HUES48 (cell line): Measurements from ENCODE around the gene TNIP1.

ENCODE experiments used
- H3K27ac ChIP-seq: one replicate; pipeline ENCODE4 v1.7.0; 2013; ENCODE audit warnings: low read depth, low read length, inconsistent platforms
- H3K27me3 ChIP-seq: 2 replicates; pipeline ENCODE4 v1.6.1; 2013; ENCODE audit warnings: mild to moderate bottlenecking, low read length; ENCODE audit not compliant: control insufficient read depth, insufficient read depth
- H3K36me3 ChIP-seq: 2 replicates; pipeline ENCODE4 v1.6.1; 2013; ENCODE audit warnings: low read length; ENCODE audit not compliant: control insufficient read depth, insufficient read depth
- H3K4me1 ChIP-seq: 2 replicates; pipeline ENCODE4 v1.6.1; 2013; ENCODE audit warnings: mild to moderate bottlenecking, low read length; ENCODE audit not compliant: control insufficient read depth, insufficient read depth
- H3K4me3 ChIP-seq: 2 replicates; pipeline ENCODE4 v1.5.1; 2013; ENCODE audit warnings: mild to moderate bottlenecking, low read depth, low read length
- H3K9ac ChIP-seq: 2 replicates; pipeline ENCODE4 v1.6.1; 2013; ENCODE audit warnings: mild to moderate bottlenecking, low read depth, low read length, moderate library complexity
- H3K9me3 ChIP-seq: 2 replicates; pipeline ENCODE4 v1.6.1; 2013; ENCODE audit warnings: low read length; ENCODE audit not compliant: control insufficient read depth, insufficient read depth

The TNIP1 gene

GRCh38 chr5:151094030-151094851 lies 13.4 kb upstream of the TNIP1 start:
- H3K4me1 ChIP-seq = peaks cover 22% of the 10 kb centered on the region; the same call in 1 of the 2 replicates
- H3K9ac ChIP-seq = no peak overlapping the region
- H3K4me3 ChIP-seq = no peak overlapping the region
- H3K27ac ChIP-seq = peak overlapping the region; percentile 25
- H3K9me3 ChIP-seq = no peaks in the 10 kb centered on the region
- no peaks in the 10 kb centered on the region for H3K36me3 ChIP-seq
- no peaks in the 10 kb centered on the region for H3K27me3 ChIP-seq

DNA sequence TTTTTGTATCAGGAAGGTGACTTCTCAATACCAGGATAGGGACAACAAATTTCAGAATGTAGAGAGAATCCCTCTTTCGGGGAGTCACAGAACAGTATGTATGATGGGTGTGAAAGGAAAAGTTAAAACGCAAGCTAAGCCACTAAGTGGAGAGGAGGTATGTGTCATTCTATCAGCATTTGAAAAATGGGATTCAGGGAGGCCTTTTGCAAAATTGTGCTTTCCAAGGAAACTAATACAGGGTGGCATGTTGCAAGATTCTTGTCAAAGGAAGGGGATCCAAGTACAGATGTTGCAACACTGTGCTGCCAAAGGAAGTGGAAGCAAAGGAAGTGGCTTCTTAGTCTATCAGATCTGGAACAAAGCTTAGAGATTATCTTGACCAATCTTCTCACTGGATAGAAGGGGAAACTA lies 12.6 kb upstream of the TNIP1 start:
- Histone ChIP-seq H3K27ac (peak overlapping the region; percentile 25), H3K9me3 (no peaks in the 10 kb centered on the region), H3K9ac (no peak overlapping the region), H3K4me3 (no peak overlapping the region), H3K36me3 (no peaks in the 10 kb centered on the region), H3K4me1 (peaks cover 22% of the 10 kb centered on the region; the same call in 1 of the 2 replicates), H3K27me3 (no peaks in the 10 kb centered on the region)

DNA sequence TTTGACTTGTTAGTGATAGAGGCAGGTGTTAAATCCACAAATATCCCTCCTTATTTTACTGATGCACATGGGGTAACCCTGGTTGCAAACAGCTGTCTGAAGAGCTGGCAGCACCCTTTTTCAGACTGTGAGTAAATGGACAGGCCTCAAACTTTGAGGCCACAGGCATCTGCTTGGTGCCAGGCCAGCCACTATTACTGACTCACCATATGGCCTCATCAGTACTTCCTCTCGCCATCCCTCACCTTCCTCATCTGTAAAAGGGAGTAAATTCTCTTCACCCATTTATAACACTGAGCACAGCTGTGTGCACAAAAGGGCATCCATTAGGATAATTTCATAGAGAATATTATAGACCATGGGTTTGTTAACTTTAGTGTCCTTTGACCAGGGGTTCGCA lies 11.9 kb upstream of the TNIP1 start:
- Histone ChIP-seq H3K4me3 (no peak overlapping the region), H3K9me3 (no peaks in the 10 kb centered on the region), H3K27me3 (no peaks in the 10 kb centered on the region), H3K27ac (no peak overlapping the region), H3K36me3 (no peaks in the 10 kb centered on the region), H3K4me1 (peaks cover 22% of the 10 kb centered on the region; the same call in 1 of the 2 replicates), H3K9ac (no peak overlapping the region)

DNA sequence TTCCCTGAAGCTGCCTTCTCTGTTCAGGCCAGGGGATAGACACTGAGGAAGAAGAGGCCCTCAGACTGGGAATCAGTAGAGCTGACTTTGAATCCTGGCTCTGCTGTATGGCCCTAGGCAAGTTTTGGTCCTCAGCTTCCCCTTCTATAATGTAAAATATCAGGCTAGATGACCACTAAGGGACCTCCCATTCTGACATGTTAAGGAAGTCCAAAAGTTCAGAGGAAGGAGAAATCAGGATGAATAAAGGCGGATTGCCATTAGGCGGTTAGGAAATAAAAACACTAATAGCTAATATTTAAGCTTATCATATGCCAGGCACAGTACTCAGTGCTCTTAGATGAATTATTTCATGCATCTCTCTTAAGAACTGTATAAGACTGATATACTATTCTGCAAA lies 8.9 kb upstream of the TNIP1 start:
- Histone ChIP-seq H3K27ac (no peak overlapping the region), H3K36me3 (no peaks in the 10 kb centered on the region), H3K4me3 (no peak overlapping the region), H3K9me3 (no peaks in the 10 kb centered on the region), H3K27me3 (no peaks in the 10 kb centered on the region), H3K4me1 (peaks cover 14% of the 10 kb centered on the region; the same call in 1 of the 2 replicates), H3K9ac (no peak overlapping the region)

GRCh38 chr5:151088986-151089385 lies 8.2 kb upstream of the TNIP1 start:
- Histone ChIP-seq H3K9ac (no peak overlapping the region), H3K27ac (no peak overlapping the region), H3K4me3 (no peak overlapping the region), H3K27me3 (no peaks in the 10 kb centered on the region), H3K9me3 (no peaks in the 10 kb centered on the region), H3K36me3 (no peaks in the 10 kb centered on the region), H3K4me1 (peaks cover 10% of the 10 kb centered on the region; the same call in 1 of the 2 replicates)

GRCh38 chr5:151087486-151087885 lies 6.7 kb upstream of the TNIP1 start:
- H3K4me3 ChIP-seq = no peak overlapping the region
- H3K4me1 ChIP-seq = peaks cover 1% of the 10 kb centered on the region; the same call in 1 of the 2 replicates
- H3K36me3 ChIP-seq = no peaks in the 10 kb centered on the region
- H3K9ac ChIP-seq = no peak overlapping the region
- no peak overlapping the region for H3K27ac ChIP-seq
- no peaks in the 10 kb centered on the region for H3K27me3 ChIP-seq
- H3K9me3 ChIP-seq = no peaks in the 10 kb centered on the region

DNA sequence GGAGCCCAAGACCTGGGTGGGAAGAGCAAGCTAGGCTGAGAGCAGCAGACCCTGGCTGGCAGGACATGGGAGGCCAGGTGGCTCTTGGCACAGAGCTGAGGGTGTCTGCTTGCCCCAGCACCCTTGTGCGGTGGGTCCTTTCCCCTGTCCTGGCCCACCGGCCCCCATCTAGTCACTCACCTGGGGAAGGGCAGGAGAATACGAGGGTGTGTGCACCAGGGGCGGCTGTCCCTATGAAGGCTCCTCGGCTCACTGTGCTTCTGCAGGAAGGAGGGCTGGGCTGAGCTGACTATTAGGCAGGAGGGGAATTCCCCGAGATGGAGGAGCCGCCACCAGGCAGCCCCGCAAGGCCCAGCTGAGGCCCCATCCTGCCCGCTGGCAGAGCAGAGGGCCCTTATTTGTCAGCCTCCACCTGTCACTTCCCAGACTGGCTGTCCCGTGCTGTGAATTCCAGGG lies 6.1 kb upstream of the TNIP1 start:
- no peaks in the 10 kb centered on the region for H3K27me3 ChIP-seq
- H3K27ac ChIP-seq = no peak overlapping the region
- H3K4me1 ChIP-seq = peaks cover 7% of the 10 kb centered on the region; the same call in 1 of the 2 replicates
- H3K4me3 ChIP-seq = no peak overlapping the region
- no peaks in the 10 kb centered on the region for H3K9me3 ChIP-seq
- H3K9ac ChIP-seq = no peak overlapping the region
- H3K36me3 ChIP-seq = no peaks in the 10 kb centered on the region

GRCh38 chr5:151086192-151086869 lies 5.5 kb upstream of the TNIP1 start:
- Histone ChIP-seq H3K9ac (no peak overlapping the region), H3K4me1 (peaks cover 12% of the 10 kb centered on the region; the same call in 1 of the 2 replicates), H3K4me3 (no peak overlapping the region), H3K27me3 (no peaks in the 10 kb centered on the region), H3K27ac (no peak overlapping the region), H3K36me3 (no peaks in the 10 kb centered on the region), H3K9me3 (no peaks in the 10 kb centered on the region)

DNA sequence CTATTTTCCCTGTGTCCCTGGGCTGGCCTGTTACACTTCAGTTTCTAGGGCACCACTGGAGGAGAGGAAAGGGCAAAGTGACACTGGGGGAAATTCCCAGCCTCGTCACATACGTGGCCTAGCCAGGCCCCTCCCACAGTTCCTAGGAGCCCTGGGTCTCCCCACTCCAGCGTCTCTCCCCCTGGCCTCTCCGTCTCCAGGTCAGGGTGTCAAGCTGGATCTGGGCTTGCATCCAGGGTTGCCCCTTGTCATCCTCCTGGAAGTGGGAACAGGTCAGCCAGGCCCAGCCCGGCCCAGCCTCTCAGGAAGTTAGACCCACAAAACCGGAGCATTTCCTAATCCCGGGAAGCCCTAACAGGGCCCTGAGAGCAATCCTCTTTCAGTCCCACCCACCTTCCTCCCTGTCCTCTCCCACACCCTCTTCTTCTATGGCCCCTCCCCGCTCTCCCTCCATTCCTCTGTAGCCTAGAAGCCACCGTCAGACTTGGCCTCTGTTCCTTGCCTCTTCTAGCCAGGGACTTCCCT lies 4.7 kb upstream of the TNIP1 start:
- H3K4me1 ChIP-seq = peaks cover 12% of the 10 kb centered on the region; the same call in 1 of the 2 replicates
- no peaks in the 10 kb centered on the region for H3K27me3 ChIP-seq
- H3K4me3 ChIP-seq = no peak overlapping the region
- no peaks in the 10 kb centered on the region for H3K36me3 ChIP-seq
- H3K27ac ChIP-seq = no peak overlapping the region
- H3K9me3 ChIP-seq = no peaks in the 10 kb centered on the region
- no peak overlapping the region for H3K9ac ChIP-seq

DNA sequence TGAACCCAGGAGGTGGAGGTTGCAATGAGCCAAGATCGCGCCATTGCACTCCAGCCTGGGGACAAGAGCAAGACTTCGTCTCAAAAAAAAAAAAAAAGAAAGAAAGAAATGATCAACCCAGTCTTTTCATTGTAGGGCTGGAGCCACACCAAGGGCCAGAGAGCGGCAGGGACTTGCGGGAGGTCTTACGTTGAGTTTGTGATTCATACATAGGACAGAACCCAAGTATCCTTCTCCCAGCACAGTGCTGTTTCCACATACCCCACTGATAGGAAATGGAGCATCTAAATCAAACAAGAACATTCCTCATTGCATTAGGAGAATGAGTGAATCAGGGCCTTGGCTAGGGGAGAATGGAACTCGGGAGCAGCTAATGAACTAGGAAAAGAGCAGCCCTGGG lies 3.5 kb upstream of the TNIP1 start:
- Histone ChIP-seq H3K4me1 (peaks cover 12% of the 10 kb centered on the region; the same call in 1 of the 2 replicates), H3K9ac (no peak overlapping the region), H3K27ac (no peak overlapping the region)

More for the DNA sequence above, 3.5 kb upstream of the TNIP1 start:
- H3K4me3 ChIP-seq = no peak overlapping the region
- no peaks in the 10 kb centered on the region for H3K9me3 ChIP-seq
- no peaks in the 10 kb centered on the region for H3K27me3 ChIP-seq
- H3K36me3 ChIP-seq = no peaks in the 10 kb centered on the region
